Gastrocnemius medialis (tissue), 4 donors: ENCODE results near the gene TMIGD3. TPM values are rescaled to one million over a fixed set of nuclear protein-coding genes. Genes with fewer than 3 reads are reported as not detected.

Experiments used
- ATAC-seq, 2 donors: fragments of 150-250 bp; one replicate each; pipeline ENCODE4 v1.9.1; 2016
- DNase-seq, 2 donors: peaks; one replicate each; pipeline ENCODE4 v3.0.0-alpha.2; 2019
- H3K27ac ChIP-seq, 4 donors: fragments of 200-600 bp; sonication (generic); 1 replicate in 1 of 4; 2 replicates in 3 of 4; pipeline ENCODE4 v1.5.1; 2016 to 2018; ENCODE audit warnings: mild to moderate bottlenecking in 2 of 4, moderate library complexity in 1 of 4
- H3K27me3 ChIP-seq, 3 donors: fragments of 200-600 bp; sonication (generic) in 2 of 3; 1 replicate in 1 of 3; 2 replicates in 2 of 3; pipeline versions ENCODE4 v1.5.1 to v1.6.0; 2016 to 2019; ENCODE audit warnings: mild to moderate bottlenecking in 1 of 3, moderate library complexity in 1 of 3
- H3K36me3 ChIP-seq, 2 donors: fragments of 200-600 bp; sonication (generic) in 1 of 2; one replicate each; pipeline ENCODE4 v1.5.1; 2017 to 2018
- H3K4me1 ChIP-seq, 2 donors: fragments of 200-600 bp; sonication (generic) in 1 of 2; one replicate each; pipeline ENCODE4 v1.5.1; 2016 to 2017; ENCODE audit warnings: mild to moderate bottlenecking in 2 of 2
- H3K4me3 ChIP-seq, 4 donors: fragments of 200-600 bp; sonication (generic) in 3 of 4; 1 replicate in 1 of 4; 2 replicates in 3 of 4; pipeline ENCODE4 v1.5.1; 2016 to 2019; ENCODE audit warnings: mild to moderate bottlenecking in 2 of 4
- H3K9me3 ChIP-seq, 3 donors: fragments of 200-600 bp; sonication (generic) in 2 of 3; 1 replicate in 1 of 3; 2 replicates in 2 of 3; pipeline ENCODE4 v1.5.1; 2016 to 2019
- POLR2A ChIP-seq, 2 donors: fragments of 450-650 bp; IDR thresholded peaks; one replicate each; pipeline ENCODE4 v1.6.1; 2017; ENCODE audit warnings: antibody characterized with exemption in 2 of 2, mild to moderate bottlenecking in 2 of 2, moderate library complexity in 2 of 2
- in situ Hi-C, 4 donors: fragments of 200-750 bp; cut with MboI; loops; one replicate each; pipeline versions ENCODE4 v1.15.0 to v1.8.0; 2017; ENCODE audit warnings: low sequenced_read_pairs in 4 of 4
- intact Hi-C: fragments of 100-400 bp; cut with DNase I; formaldehyde crosslinking; loops from one replicate; pipeline ENCODE4 v1.15.1; 2023; ENCODE audit warnings: low total_unique reads
- total RNA-seq, 4 donors: library from RNA; depleted of rRNA; stranded (reverse); fragments of >200 nt; gene quantifications; one replicate each; pipeline versions ENCODE4 v1.1.0 to v1.2.3, GENCODE V29; 2016
- TF ChIP-seq, protein P1 (sequence below), 5 experiments: fragments of 450-650 bp in 3 of 5; fragments of 200-600 bp in 2 of 5; sonication (generic) in 2 of 5; IDR thresholded peaks in 4 of 5; conservative IDR thresholded peaks in 1 of 5; 1 replicate in 4 of 5; 2 replicates in 1 of 5; pipeline ENCODE4 v1.5.1; 2016 to 2019; ENCODE audit warnings: antibody characterized with exemption in 5 of 5, mild to moderate bottlenecking in 3 of 5, moderate library complexity in 3 of 5

Gene TMIGD3
- total RNA-seq, 4 donors from 2014 or later = 0.51 to 0.67 (median 0.55) TPM; not detected in 1

DNA sequence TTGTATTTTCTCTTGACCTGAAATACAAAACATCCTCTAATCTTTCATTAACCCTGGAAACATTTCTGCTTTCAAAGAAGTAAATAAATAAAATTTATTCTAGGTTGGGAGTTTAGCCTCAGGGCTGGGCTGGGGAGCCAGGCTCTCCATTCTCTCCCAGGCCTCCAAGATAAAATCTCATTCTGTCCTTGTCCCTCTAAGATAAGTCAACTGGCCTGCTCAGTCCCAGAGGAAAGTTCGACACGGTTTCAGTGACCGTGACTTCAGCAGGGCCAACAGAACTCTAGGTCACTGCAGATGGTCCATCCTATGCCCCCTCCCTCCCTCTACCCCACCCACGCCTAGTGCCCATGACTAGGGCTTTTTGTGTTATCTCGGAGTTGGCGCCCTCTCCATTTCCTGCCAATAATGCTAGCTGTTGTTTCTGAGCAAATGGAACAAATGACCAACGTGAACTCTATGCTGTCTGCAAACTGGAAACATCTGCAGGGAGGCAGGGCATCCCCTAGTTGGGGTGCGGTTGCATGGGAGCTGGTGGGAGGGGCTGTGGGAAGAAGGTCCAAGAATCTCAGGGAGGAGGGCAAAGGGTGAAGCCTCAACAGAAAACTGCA lies 10.1 kb upstream of the TMIGD3 start:
- TF ChIP-seq POLR2A (IDR thresholded peaks at IDR 0.05) = no peak
- TF ChIP-seq, protein P1, sequence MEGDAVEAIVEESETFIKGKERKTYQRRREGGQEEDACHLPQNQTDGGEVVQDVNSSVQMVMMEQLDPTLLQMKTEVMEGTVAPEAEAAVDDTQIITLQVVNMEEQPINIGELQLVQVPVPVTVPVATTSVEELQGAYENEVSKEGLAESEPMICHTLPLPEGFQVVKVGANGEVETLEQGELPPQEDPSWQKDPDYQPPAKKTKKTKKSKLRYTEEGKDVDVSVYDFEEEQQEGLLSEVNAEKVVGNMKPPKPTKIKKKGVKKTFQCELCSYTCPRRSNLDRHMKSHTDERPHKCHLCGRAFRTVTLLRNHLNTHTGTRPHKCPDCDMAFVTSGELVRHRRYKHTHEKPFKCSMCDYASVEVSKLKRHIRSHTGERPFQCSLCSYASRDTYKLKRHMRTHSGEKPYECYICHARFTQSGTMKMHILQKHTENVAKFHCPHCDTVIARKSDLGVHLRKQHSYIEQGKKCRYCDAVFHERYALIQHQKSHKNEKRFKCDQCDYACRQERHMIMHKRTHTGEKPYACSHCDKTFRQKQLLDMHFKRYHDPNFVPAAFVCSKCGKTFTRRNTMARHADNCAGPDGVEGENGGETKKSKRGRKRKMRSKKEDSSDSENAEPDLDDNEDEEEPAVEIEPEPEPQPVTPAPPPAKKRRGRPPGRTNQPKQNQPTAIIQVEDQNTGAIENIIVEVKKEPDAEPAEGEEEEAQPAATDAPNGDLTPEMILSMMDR (IDR thresholded peaks at IDR 0.05 in 4 of 5, conservative IDR thresholded peaks at IDR 0.05 in 1 of 5) = no peak
- Histone ChIP-seq H3K36me3 (no peaks in the 10 kb centered on the region), H3K27ac (no peak overlapping the region), H3K4me1 (peaks cover 21 to 28% of the 10 kb centered on the region in 2 donors), H3K27me3 (no peaks in the 10 kb centered on the region), H3K4me3 (no peak overlapping the region), H3K9me3 (no peaks in the 10 kb centered on the region)
- DNase-seq (no peak), ATAC-seq (no peak)
- intact Hi-C loops = no loop called here
- in situ Hi-C loops = no loop called here

DNA sequence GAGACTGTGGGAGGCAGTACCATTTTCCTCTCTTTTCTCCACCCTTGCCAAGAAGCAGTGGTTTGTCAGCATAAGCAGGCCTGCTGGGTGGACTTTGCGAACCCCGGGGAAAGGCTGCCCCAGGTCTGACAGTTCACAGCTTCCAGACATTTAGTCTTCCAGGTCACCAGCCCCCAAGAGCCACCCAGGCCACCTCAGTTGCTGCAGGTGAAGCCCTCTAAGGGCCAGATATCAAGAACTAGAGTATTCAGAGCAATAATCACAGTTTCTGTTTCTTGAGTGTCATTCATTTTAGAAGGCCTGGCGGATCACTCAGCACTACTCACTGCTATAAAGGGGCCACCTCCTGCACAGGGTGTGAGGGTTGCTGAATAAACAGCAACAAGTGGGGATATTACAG lies 9.5 kb upstream of the TMIGD3 start:
- Histone ChIP-seq H3K27me3 (no peaks in the 10 kb centered on the region), H3K36me3 (no peaks in the 10 kb centered on the region), H3K4me1 (peaks cover 25 to 32% of the 10 kb centered on the region in 2 donors), H3K4me3 (no peak overlapping the region), H3K9me3 (no peaks in the 10 kb centered on the region), H3K27ac (no peak overlapping the region)
- no peak for DNase-seq
- intact Hi-C loops = no loop called here
- ATAC-seq = no peak
- in situ Hi-C loops = no loop called here
- TF ChIP-seq POLR2A (IDR thresholded peaks at IDR 0.05) = no peak
- TF ChIP-seq, protein P1 (IDR thresholded peaks at IDR 0.05 in 4 of 5, conservative IDR thresholded peaks at IDR 0.05 in 1 of 5) = no peak

GRCh38 chr1:111512132-111512889 lies 8.9 kb upstream of the TMIGD3 start:
- in situ Hi-C loops = no loop called here
- Histone ChIP-seq H3K4me1 (peaks cover 31 to 38% of the 10 kb centered on the region in 2 donors), H3K27ac (no peak overlapping the region), H3K4me3 (no peak overlapping the region), H3K36me3 (no peaks in the 10 kb centered on the region), H3K9me3 (no peaks in the 10 kb centered on the region), H3K27me3 (no peaks in the 10 kb centered on the region)
- no peak for TF ChIP-seq POLR2A (IDR thresholded peaks at IDR 0.05)
- TF ChIP-seq, protein P1 (IDR thresholded peaks at IDR 0.05 in 4 of 5, conservative IDR thresholded peaks at IDR 0.05 in 1 of 5) = no peak
- DNase-seq (no peak), ATAC-seq (no peak)
- intact Hi-C loops = no loop called here

DNA sequence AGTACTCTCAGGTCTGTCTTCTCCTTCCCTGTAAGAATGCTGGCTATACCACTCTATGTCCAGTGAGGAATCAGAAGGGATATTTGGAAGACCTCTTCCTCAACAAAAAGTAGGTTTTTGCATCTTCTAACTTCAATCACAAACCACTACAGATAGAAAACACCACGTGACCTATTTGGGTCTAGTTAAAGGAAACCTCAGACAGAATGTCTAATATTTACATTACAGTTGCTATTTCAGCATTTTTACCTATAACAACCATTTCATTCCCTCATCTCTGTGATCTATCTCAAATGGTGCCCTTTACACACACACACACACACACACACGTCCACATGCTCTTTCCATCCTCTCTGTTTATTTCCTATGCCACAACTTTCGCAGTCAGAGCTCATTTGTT lies 7.9 kb upstream of the TMIGD3 start:
- Histone ChIP-seq H3K27ac (no peak overlapping the region), H3K27me3 (no peaks in the 10 kb centered on the region), H3K9me3 (no peaks in the 10 kb centered on the region), H3K4me1 (peaks cover 31 to 36% of the 10 kb centered on the region in 2 donors), H3K36me3 (no peaks in the 10 kb centered on the region), H3K4me3 (no peak overlapping the region)
- TF ChIP-seq, protein P1 (IDR thresholded peaks at IDR 0.05 in 4 of 5, conservative IDR thresholded peaks at IDR 0.05 in 1 of 5) = no peak
- TF ChIP-seq POLR2A (IDR thresholded peaks at IDR 0.05) = no peak
- DNase-seq (no peak), ATAC-seq (no peak)
- in situ Hi-C loops (no loop called here), intact Hi-C loops (no loop called here)
